ENCODE results near the gene NR5A2. TPM values are rescaled to one million over a fixed set of nuclear protein-coding genes. Genes with fewer than 3 reads are reported as not detected.

The NR5A2 gene
- total RNA-seq, 1 experiment from 2014 or later, result 4.7 TPM

DNA sequence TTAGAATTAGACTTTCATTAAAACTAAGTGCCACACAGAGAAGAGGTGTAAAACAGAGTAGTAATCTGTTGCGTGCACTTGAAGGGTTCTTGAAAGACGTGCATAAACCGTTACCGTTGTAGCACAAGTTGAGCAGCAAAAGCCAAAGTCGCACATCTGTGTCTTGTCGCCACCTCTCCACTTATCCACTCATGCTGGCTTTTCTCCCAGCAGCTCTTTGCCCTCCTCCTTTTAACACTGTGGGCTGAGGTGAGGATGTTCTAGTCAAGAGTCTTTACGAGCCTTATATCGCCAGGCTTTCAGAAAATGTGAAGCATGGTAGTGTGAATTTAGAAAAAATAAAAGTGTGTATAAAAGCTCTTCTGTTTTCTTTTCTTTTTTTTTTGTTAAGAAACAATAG, 48.0 kb downstream of the NR5A2 start:
- H3K4me1 ChIP-seq (ENCODE audit: insufficient read depth, low read length), result peaks cover 7% of the 10 kb centered on the region; the same call in 1 of the 2 replicates
- no peak overlapping the region for H2BK20ac ChIP-seq (ENCODE audit: low read depth, low read length, poor library complexity, severe bottlenecking)
- no peaks in the 10 kb centered on the region for H3K79me2 ChIP-seq (ENCODE audit: insufficient read depth, low read length)
- H3T11ph ChIP-seq (ENCODE audit: low read length), result no peak overlapping the region
- no peak overlapping the region for H2BK12ac ChIP-seq (ENCODE audit: insufficient read length, low read depth, low read length)
- no peak overlapping the region for H4K5ac ChIP-seq (ENCODE audit: insufficient read length, low read depth, low read length)
- H3K23ac ChIP-seq (ENCODE audit: insufficient read length, low read depth, low read length), result no peak overlapping the region
- H2AFZ ChIP-seq (ENCODE audit: low read length), result no peak overlapping the region
- no peak overlapping the region for H2BK5ac ChIP-seq (ENCODE audit: insufficient read length, low read length)
- no peaks in the 10 kb centered on the region for H3K79me1 ChIP-seq (ENCODE audit: insufficient read depth, low read depth, low read length, poor library complexity, severe bottlenecking)
- no peaks in the 10 kb centered on the region for H3K27me3 ChIP-seq (ENCODE audit: insufficient read depth, low read length)
- no peak overlapping the region for H3K9ac ChIP-seq (ENCODE audit: extremely low read depth, insufficient read length, low read length)
- no CpG with 5 or more reads among the region's 8 CpGs for WGBS (ENCODE audit: extremely low coverage, insufficient read length, low lambda C conversion rate)
- H4K8ac ChIP-seq (replicated peaks; ENCODE audit: insufficient read length, low read depth, low read length), result no peak overlapping the region
- TF ChIP-seq, protein P1, sequence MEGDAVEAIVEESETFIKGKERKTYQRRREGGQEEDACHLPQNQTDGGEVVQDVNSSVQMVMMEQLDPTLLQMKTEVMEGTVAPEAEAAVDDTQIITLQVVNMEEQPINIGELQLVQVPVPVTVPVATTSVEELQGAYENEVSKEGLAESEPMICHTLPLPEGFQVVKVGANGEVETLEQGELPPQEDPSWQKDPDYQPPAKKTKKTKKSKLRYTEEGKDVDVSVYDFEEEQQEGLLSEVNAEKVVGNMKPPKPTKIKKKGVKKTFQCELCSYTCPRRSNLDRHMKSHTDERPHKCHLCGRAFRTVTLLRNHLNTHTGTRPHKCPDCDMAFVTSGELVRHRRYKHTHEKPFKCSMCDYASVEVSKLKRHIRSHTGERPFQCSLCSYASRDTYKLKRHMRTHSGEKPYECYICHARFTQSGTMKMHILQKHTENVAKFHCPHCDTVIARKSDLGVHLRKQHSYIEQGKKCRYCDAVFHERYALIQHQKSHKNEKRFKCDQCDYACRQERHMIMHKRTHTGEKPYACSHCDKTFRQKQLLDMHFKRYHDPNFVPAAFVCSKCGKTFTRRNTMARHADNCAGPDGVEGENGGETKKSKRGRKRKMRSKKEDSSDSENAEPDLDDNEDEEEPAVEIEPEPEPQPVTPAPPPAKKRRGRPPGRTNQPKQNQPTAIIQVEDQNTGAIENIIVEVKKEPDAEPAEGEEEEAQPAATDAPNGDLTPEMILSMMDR (conservative IDR thresholded peaks at IDR 0.05), result no peak
- no peak overlapping the region for H2BK15ac ChIP-seq (ENCODE audit: low read depth, low read length)
- DNase-seq, result no peak
- H2BK120ac ChIP-seq (ENCODE audit: low read depth, low read length, poor library complexity, severe bottlenecking), result no peak overlapping the region
- H3K56ac ChIP-seq (ENCODE audit: insufficient read length, low read depth, low read length), result no peak overlapping the region
- H4K20me1 ChIP-seq (ENCODE audit: control insufficient read depth, insufficient read depth, insufficient read length), result no peaks in the 10 kb centered on the region
- H3K4me3 Mint-ChIP-seq, result no peak overlapping the region
- no peaks in the 10 kb centered on the region for H3K23me2 ChIP-seq (ENCODE audit: insufficient read length, low read depth, low read length, poor library complexity, severe bottlenecking)
- no peak overlapping the region for H3K4ac ChIP-seq (ENCODE audit: low read depth, low read length)
- H3K4me2 ChIP-seq (ENCODE audit: insufficient read depth, insufficient read length, low read length), result no peak overlapping the region
- no peaks in the 10 kb centered on the region for H3K36me3 Mint-ChIP-seq (ENCODE audit: insufficient read depth in 1 of 3, low read depth in 3 of 3)
- H3K27me3 Mint-ChIP-seq (ENCODE audit: low read depth), result peaks cover 3% of the 10 kb centered on the region; the same call in 1 of the 2 replicates
- H3K27ac Mint-ChIP-seq, result peak overlapping the region in 1 of 3 experiments; percentile 53; a peak in 1 of 7 replicates
- no peak overlapping the region for H3K18ac ChIP-seq (ENCODE audit: insufficient read length, low read depth, low read length)
- no peaks in the 10 kb centered on the region for H3K9me3 ChIP-seq (ENCODE audit: control insufficient read depth, low read depth, low read length)
- H3K27ac ChIP-seq (ENCODE audit: insufficient read length, low read depth, low read length), result no peak overlapping the region
- H2AK5ac ChIP-seq (ENCODE audit: insufficient read length, low read length), result no peak overlapping the region
- H3K14ac ChIP-seq (ENCODE audit: insufficient read depth, low read length), result no peak overlapping the region
- H4K91ac ChIP-seq (ENCODE audit: insufficient read length, low read depth, low read length), result no peak overlapping the region
- H3K4me1 Mint-ChIP-seq, result peaks cover 11 to 23% of the 10 kb centered on the region in 2 experiments
- H3K9me3 Mint-ChIP-seq, result no peaks in the 10 kb centered on the region

Measured in H9 (cell line).